ENCODE data around the gene MFSD12. TPM values are rescaled to one million over a fixed set of nuclear protein-coding genes. Genes with fewer than 3 reads are reported as not detected.
A peak's percentile ranks its signal among the peaks of the same experiment; 100 is the strongest.

The MFSD12 gene
- total RNA-seq, 4 donors from 2014 or later, result 36.4 to 90.9 (median 66.7) TPM

DNA sequence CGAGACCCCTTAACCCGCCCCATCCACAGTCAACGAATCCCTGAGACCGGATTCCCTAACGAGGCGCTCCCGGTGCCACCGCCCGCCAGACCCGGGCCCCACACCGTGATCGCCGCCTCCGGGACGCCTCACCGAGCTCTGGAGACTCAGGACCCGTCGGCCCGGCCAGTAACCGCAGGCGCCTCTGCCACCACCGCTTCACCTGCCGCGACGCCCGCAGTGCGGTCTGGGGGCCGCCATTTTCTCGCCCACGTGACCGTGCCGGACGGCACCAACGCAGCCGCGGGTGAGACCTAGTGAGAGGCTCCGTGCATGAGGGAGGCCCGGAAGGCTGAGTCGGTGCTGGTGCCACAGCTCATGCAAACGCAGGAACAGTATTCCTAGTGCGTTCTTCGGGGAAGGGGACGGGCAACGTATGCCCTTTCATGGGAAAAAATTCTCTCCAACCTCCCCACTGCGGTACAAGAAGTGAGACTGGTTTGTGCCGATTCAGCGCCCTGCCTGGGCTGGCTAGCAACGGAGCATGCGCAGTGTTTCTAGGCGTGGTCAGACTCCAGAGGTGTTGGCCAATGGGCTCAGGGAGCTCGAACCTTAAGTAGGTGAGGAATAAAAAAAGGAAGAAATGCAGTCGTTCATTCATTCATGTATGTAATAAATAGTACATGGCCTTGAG is 56.8 kb downstream of the MFSD12 start, which contains the start of gene DOHH:
Gene DOHH, minus strand, starts transcription at position 246 of the 673 bp plus-strand sequence. CDS start 3,860 bp downstream, outside the sequence.
- WGBS, 2 donors, result 0 to 1% methylated on average over 36 to 46 of the region's 52 CpGs
- intact Hi-C loops (cut with DNase I), result no loop called here

DNA sequence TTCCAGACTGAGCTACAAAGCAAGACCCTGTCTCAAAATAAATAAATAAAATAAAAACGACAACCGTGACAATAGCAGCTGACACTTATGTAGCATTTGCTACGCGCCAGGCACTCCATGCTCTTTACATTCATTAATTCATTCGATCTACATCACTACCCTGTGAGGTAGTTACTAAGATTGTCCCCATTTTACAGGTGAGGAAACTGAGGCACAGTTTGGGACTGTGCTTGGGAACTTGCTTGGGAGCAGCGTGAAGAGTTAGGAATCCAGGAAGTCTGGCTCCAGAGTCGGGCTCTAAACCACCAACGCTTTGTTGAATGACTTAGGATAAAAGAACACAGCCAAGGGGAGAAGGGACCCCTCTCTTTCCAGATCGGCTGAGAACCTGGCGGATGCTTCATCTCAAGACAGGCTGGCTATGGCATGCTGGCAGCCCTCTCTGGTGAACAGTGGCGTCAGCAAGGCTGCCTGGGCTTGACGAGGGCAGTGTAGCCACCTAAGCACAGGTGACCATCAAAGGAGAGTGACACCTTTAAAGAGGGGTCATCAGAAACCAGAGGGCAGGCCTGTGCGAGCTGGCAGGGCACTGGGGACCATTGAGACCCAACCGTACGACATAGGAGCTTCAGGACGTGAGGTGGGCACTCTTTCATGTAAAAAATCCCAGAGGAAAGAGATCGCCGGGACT is 57.5 kb downstream of the MFSD12 start:
- H3K9me3 ChIP-seq, result no peaks in the 10 kb centered on the region
- no peaks in the 10 kb centered on the region for H3K27me3 ChIP-seq
- peak overlapping the region; percentile 45 to 70 (median 66) for H3K4me3 ChIP-seq (replicated peaks in 1 of 3)
- intact Hi-C loops (cut with DNase I), result no loop called here
- TF ChIP-seq POLR2A (IDR thresholded peaks at IDR 0.05), result no peak
- TF ChIP-seq, protein P1, sequence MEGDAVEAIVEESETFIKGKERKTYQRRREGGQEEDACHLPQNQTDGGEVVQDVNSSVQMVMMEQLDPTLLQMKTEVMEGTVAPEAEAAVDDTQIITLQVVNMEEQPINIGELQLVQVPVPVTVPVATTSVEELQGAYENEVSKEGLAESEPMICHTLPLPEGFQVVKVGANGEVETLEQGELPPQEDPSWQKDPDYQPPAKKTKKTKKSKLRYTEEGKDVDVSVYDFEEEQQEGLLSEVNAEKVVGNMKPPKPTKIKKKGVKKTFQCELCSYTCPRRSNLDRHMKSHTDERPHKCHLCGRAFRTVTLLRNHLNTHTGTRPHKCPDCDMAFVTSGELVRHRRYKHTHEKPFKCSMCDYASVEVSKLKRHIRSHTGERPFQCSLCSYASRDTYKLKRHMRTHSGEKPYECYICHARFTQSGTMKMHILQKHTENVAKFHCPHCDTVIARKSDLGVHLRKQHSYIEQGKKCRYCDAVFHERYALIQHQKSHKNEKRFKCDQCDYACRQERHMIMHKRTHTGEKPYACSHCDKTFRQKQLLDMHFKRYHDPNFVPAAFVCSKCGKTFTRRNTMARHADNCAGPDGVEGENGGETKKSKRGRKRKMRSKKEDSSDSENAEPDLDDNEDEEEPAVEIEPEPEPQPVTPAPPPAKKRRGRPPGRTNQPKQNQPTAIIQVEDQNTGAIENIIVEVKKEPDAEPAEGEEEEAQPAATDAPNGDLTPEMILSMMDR (IDR thresholded peaks at IDR 0.05), result no peak
- H3K36me3 ChIP-seq, result peaks cover 10 to 17% of the 10 kb centered on the region in 2 donors
- WGBS, 2 donors, result 19 to 22% methylated on average over 18 of the region's 18 CpGs
- no peak for DNase-seq
- H3K4me1 ChIP-seq, result peaks cover 8% of the 10 kb centered on the region in 2 donors
- H3K27ac ChIP-seq, result peak overlapping the region in 2 of 3 donors; percentile 90 to 97

More for the DNA sequence above, 56.8 kb downstream of the MFSD12 start, which contains the start of gene DOHH:
- DNase-seq, result peak; percentile 95
- Histone ChIP-seq H3K4me3 (replicated peaks in 1 of 3) (peak within 1 kb of the TSS; percentile 45 to 70 (median 66)), H3K4me1 (peaks cover 8 to 12% of the 10 kb centered on the region in 2 donors), H3K27me3 (no peaks in the 10 kb centered on the region), H3K27ac (peak within 1 kb of the TSS; percentile 90 to 97 (median 95)), H3K9me3 (no peaks in the 10 kb centered on the region), H3K36me3 (peaks cover 6 to 11% of the 10 kb centered on the region in 2 donors)
- TF ChIP-seq POLR2A (IDR thresholded peaks at IDR 0.05), result peak in 1 of 2 donors; percentile 58
- TF ChIP-seq, protein P1 (IDR thresholded peaks at IDR 0.05), result peak in 1 of 6 experiments; percentile 20

DNA sequence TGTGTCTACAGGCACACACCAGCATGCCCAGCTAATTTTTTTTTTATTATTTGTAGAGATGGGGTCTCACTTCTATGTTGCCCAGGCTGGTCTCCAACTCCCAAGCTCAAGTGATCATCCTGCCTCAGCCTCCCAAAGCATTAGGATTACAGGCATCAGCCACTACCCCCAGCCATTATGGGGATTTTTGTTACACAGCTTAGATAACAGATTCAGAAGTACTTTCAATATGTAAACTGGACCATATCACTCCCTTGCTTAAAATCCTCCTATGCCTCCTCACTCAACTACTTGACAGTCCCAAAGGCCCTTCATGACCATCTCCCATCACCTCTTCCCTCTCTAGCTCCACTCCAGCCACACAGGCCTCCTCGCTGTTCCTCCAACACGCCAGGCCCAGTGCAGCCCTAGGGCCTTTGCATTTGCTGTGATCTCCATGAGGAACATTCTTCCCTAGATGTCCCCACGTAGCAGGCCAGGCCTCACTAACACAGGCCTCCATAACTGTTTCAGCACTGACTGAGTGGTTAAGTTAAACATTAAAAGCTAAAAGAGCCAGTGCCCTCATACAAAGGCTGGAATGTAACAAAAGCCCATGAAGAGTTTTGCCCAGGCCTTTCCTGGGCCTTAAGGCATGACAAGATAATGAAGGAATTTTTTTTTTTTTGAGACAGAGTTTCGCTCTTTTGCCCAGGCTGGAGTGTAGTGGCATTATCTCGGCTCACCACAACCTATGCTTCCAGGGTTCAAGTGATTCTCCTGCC is 59.4 kb downstream of the MFSD12 start:
- H3K27ac ChIP-seq, result no peak overlapping the region
- intact Hi-C loops (cut with DNase I), result no loop called here
- TF ChIP-seq, protein P1 (IDR thresholded peaks at IDR 0.05), result no peak
- TF ChIP-seq POLR2A (IDR thresholded peaks at IDR 0.05), result no peak
- peaks cover 14 to 22% of the 10 kb centered on the region in 2 donors for H3K36me3 ChIP-seq
- H3K4me1 ChIP-seq, result peaks cover 8% of the 10 kb centered on the region in 2 donors
- no peak for DNase-seq
- H3K27me3 ChIP-seq, result no peaks in the 10 kb centered on the region
- H3K9me3 ChIP-seq, result no peaks in the 10 kb centered on the region
- 88 to 93% methylated on average over 5 of the region's 5 CpGs for WGBS, 2 donors
- H3K4me3 ChIP-seq (replicated peaks in 1 of 3), result no peak overlapping the region

DNA sequence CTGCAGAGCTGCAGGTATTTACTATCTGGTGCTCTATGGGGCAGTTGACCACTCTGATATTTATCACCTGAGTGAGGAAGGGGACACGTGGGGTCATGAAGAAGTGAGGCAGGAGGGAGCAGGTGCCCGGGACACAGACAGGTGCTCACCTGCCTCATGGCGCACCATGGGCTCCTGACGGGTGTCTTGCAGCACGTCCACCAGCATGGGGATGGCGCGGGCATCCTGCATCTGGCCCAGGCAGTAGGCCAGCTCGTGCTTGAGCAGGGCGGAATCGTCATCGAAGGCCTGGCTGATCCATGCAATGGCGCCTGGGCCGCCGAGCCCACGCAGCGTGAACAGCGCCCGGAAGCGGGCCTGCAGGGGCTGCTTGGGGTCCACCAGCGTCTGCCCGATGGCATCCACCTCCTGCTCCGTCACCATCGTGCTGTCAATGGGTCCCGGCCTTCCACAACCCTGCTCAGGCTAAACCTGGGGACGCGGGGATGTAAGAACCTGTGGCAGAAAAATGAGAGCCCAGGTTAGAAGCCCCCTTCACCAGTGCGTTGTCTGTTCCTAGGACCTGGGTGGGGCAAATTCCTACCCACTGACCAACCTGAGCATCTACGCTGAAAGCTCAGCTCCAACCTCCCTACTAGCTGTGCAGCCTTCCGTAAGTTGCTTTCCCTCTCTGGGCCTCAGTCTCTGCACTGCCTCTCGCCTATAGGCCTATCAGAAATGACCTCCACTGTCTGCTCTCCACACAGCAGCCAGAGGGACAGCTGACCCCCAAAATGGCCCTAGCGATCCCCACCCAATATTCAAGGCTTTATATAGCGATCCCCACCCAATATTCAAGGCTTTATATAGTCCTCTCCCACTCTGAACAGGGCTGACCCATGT is 60.8 kb downstream of the MFSD12 start:
- WGBS, 2 donors, result 95 to 99% methylated on average over 25 to 31 of the region's 32 CpGs
- TF ChIP-seq, protein P1 (IDR thresholded peaks at IDR 0.05), result no peak
- no peak for TF ChIP-seq POLR2A (IDR thresholded peaks at IDR 0.05)
- Histone ChIP-seq H3K27ac (no peak overlapping the region), H3K4me1 (peaks cover 8% of the 10 kb centered on the region in 2 donors), H3K27me3 (no peaks in the 10 kb centered on the region), H3K36me3 (peaks cover 19 to 33% of the 10 kb centered on the region in 2 donors), H3K9me3 (no peaks in the 10 kb centered on the region), H3K4me3 (replicated peaks in 1 of 3) (no peak overlapping the region)
- intact Hi-C loops (cut with DNase I), result no loop called here
- DNase-seq, result no peak

All from thyroid gland (tissue), 4 donors.